Tibial nerve (tissue), 4 donors: ENCODE data around the gene THSD7B. TPM values are rescaled to one million over a fixed set of nuclear protein-coding genes. Genes with fewer than 3 reads are reported as not detected.

Source experiments
- DNase-seq, 2 donors: peaks; one replicate each; pipeline ENCODE4 v3.0.0-alpha.2; 2019; ENCODE audit warnings: low spot score in 2 of 2
- H3K27ac ChIP-seq, 4 donors: fragments of 200-600 bp; sonication (generic) in 3 of 4; one replicate each; pipeline ENCODE4 v1.5.1; 2017 to 2019; ENCODE audit warnings: mild to moderate bottlenecking in 1 of 4
- H3K27me3 ChIP-seq, 2 donors: fragments of 200-600 bp; sonication (generic) in 1 of 2; one replicate each; pipeline versions ENCODE4 v1.5.1 to v1.6.0; 2017 to 2019
- H3K36me3 ChIP-seq, 3 donors: fragments of 200-600 bp; sonication (generic); one replicate each; pipeline ENCODE4 v1.5.1; 2018 to 2019
- H3K4me1 ChIP-seq, 4 donors: fragments of 200-600 bp; sonication (generic) in 3 of 4; one replicate each; pipeline ENCODE4 v1.5.1; 2017 to 2019
- H3K4me3 ChIP-seq, 4 donors: fragments of 200-600 bp; sonication (generic) in 3 of 4; one replicate each; pipeline ENCODE4 v1.5.1; 2017 to 2019; ENCODE audit warnings: mild to moderate bottlenecking in 1 of 4, moderate library complexity in 1 of 4
- H3K9me3 ChIP-seq, 4 donors: fragments of 200-600 bp; sonication (generic) in 3 of 4; one replicate each; pipeline ENCODE4 v1.5.1; 2017 to 2019
- CTCF ChIP-seq, 5 experiments: fragments of 200-600 bp in 3 of 5; fragments of 450-650 bp in 2 of 5; sonication (generic) in 3 of 5; IDR thresholded peaks; one replicate each; pipeline ENCODE4 v1.5.1; 2016 to 2019; ENCODE audit warnings: antibody characterized with exemption in 5 of 5, mild to moderate bottlenecking in 3 of 5, moderate library complexity in 2 of 5
- EP300 ChIP-seq, 2 donors: sonication (generic); formaldehyde crosslinking; IDR thresholded peaks; one replicate each; pipeline ENCODE4 v1.6.1; 2017; ENCODE audit warnings: antibody characterized with exemption in 2 of 2, mild to moderate bottlenecking in 1 of 2
- POLR2A ChIP-seq, 2 donors: fragments of 450-650 bp; IDR thresholded peaks; one replicate each; pipeline ENCODE4 v1.6.1; 2017; ENCODE audit warnings: antibody characterized with exemption in 2 of 2, mild to moderate bottlenecking in 2 of 2, moderate library complexity in 2 of 2
- WGBS, 2 donors: methylation state at CpG; one replicate each; pipeline ENCODE4 v1.1.5; 2018; 5-methylcytosine and 5-hydroxymethylcytosine counted together
- total RNA-seq, 4 donors: library from RNA; depleted of rRNA; stranded (reverse); fragments of >200 nt; gene quantifications; one replicate each; pipeline ENCODE4 v1.1.0, GENCODE V29; 2016

The THSD7B gene
- total RNA-seq, 4 donors from 2014 or later, result 1.5 to 13.8 (median 6.7) TPM

DNA sequence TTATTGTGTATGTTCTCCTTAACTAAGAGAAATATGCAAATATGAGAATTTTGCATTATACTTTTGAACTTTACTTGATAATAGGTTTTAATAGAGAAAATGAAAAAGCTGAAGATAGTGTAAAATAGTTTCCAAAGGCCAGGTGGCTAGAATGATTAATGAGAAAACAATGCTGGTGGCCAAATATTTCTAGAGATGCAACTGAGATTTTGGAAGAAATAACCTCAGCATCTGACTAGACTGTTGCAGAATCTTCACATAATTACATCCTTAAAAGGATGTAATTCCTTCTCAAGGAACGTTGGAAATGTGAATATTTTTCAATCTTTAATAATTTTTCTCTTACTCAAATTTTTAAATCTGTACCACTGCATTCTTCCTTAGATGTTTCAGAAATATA, 434.4 kb downstream of the THSD7B start:
- 51 to 56% methylated on average over 1 of the region's 1 CpG for WGBS, 2 donors
- Histone ChIP-seq H3K36me3 (no peaks in the 10 kb centered on the region), H3K9me3 (no peaks in the 10 kb centered on the region), H3K4me1 (no peaks in the 10 kb centered on the region), H3K27ac (no peak overlapping the region), H3K4me3 (no peak overlapping the region), H3K27me3 (no peaks in the 10 kb centered on the region)
- no peak for TF ChIP-seq CTCF (IDR thresholded peaks at IDR 0.05)
- TF ChIP-seq POLR2A (IDR thresholded peaks at IDR 0.05), result no peak
- TF ChIP-seq EP300 (IDR thresholded peaks at IDR 0.05), result no peak
- DNase-seq, result no peak

DNA sequence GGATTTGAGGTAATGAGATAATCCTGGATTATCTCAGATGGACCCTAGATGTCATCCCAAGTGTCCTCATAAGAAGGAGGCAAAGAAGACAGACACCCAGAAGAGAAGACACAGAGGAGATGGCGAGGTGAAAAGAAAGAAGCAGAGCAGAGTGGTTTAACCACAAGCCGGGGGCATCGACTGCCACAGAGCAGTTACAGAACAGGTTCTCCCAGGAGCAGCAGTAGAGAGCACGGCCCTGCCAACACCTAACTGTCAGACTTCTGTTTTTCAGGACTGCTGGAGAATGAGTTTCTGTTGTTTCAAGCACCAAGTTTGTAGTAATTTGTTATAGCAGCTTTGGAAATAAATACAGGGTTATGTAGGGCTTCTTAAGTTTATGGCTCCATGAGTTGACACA, 437.0 kb downstream of the THSD7B start:
- Histone ChIP-seq H3K27me3 (no peaks in the 10 kb centered on the region), H3K4me3 (no peak overlapping the region), H3K36me3 (no peaks in the 10 kb centered on the region), H3K9me3 (no peaks in the 10 kb centered on the region), H3K27ac (no peak overlapping the region), H3K4me1 (no peaks in the 10 kb centered on the region)
- TF ChIP-seq POLR2A (IDR thresholded peaks at IDR 0.05) (no peak), EP300 (IDR thresholded peaks at IDR 0.05) (no peak), CTCF (IDR thresholded peaks at IDR 0.05) (no peak)
- 68 to 73% methylated on average over 4 of the region's 4 CpGs for WGBS, 2 donors
- DNase-seq, result no peak

DNA sequence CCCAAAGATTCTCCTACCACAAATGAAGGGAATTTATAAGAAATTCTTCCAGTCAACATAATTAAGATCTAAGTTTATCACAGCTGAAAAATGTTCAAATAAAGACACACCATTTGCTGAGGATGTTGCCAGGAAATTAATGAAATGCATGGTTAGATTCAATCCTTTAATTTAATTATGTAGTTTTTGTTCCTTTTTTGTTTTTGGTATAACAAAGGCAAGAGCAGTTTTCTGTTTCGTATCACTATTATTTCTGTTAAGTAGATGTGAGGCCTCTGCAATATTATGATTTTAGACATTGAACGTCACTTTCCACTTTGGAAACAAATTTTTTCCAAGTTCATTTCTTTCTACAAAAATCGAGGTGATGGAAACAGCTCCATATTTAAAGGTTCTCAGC, 440.0 kb downstream of the THSD7B start:
- no peaks in the 10 kb centered on the region for H3K9me3 ChIP-seq
- 84 to 90% methylated on average over 3 of the region's 3 CpGs for WGBS, 2 donors
- no peaks in the 10 kb centered on the region for H3K36me3 ChIP-seq
- H3K4me3 ChIP-seq, result no peak overlapping the region
- no peak overlapping the region for H3K27ac ChIP-seq
- DNase-seq, result no peak
- no peak for TF ChIP-seq EP300 (IDR thresholded peaks at IDR 0.05)
- H3K27me3 ChIP-seq, result no peaks in the 10 kb centered on the region
- H3K4me1 ChIP-seq, result no peaks in the 10 kb centered on the region

DNA sequence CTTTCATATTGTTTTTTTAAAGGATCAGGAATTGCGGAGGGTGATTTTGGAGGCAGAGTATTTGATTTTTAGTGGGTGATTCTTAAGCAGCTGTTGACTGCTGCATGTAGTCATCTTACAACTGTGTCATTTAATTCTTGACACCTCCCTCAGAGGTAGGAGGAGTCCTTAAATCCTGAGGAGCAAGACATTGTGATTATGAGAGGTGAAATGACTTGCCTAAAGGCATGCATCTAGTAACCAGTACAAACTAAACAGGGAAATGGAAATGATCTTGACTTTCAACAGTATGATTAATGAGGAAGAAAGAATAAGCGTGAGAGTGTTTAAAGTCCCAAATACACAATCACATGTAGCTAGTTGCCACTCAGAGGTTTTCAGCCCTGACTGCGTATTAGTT, 440.7 kb downstream of the THSD7B start:
- Histone ChIP-seq H3K27ac (no peak overlapping the region), H3K36me3 (no peaks in the 10 kb centered on the region), H3K27me3 (no peaks in the 10 kb centered on the region), H3K4me3 (no peak overlapping the region), H3K9me3 (no peaks in the 10 kb centered on the region), H3K4me1 (no peaks in the 10 kb centered on the region)
- 92% methylated on average over 3 of the region's 3 CpGs for WGBS, 2 donors
- DNase-seq, result no peak
- TF ChIP-seq CTCF (IDR thresholded peaks at IDR 0.05) (no peak), POLR2A (IDR thresholded peaks at IDR 0.05) (no peak), EP300 (IDR thresholded peaks at IDR 0.05) (no peak)

DNA sequence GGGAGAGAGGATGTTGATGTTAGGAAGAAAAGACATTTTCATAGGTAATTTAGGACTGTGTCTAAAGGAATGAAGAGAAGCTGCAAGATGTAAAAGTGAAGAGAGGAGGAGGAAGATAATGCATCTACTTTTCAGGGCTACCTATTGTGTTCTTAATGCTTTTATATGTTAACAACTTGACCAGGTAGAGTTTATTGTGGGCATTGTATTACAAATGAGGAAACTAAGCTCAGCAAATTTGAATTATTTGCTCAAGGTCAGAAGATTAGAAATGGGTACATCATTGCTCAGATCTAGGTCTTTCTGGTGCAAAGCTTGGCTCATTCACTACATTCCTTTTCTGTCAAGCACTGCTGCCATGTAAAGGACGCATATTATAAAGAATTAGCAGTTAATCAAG, 441.7 kb downstream of the THSD7B start:
- DNase-seq, result no peak
- H3K36me3 ChIP-seq, result no peaks in the 10 kb centered on the region
- no peak for TF ChIP-seq CTCF (IDR thresholded peaks at IDR 0.05)
- no peak for TF ChIP-seq EP300 (IDR thresholded peaks at IDR 0.05)
- TF ChIP-seq POLR2A (IDR thresholded peaks at IDR 0.05), result no peak
- no peak overlapping the region for H3K27ac ChIP-seq
- H3K9me3 ChIP-seq, result no peaks in the 10 kb centered on the region
- H3K27me3 ChIP-seq, result no peaks in the 10 kb centered on the region
- no peaks in the 10 kb centered on the region for H3K4me1 ChIP-seq
- WGBS, 2 donors, result 72 to 77% methylated on average over 1 of the region's 1 CpG
- no peak overlapping the region for H3K4me3 ChIP-seq

DNA sequence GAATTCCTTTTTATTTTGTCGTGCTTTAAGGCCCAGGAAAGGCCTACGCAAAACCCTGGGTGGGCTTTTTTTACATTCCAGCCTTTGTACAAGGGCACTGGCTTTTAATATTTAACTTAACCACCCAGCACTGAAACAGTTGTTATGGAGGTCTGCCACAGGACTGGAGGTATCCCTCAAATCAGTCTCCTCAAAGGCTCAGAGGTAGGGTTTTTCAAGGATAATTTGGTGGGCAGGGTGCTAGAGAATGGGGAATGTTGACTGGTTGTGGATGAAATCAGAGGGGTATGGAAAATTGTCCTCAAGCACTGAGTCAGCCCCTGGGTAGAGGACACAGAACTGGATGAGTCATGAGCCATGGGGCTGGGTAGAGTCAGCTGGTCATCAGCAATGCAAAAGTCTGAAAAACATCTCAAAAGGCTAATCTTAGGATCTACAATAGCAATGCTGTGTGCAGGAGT, 443.1 kb downstream of the THSD7B start:
- TF ChIP-seq CTCF (IDR thresholded peaks at IDR 0.05), result no peak
- no peak for TF ChIP-seq EP300 (IDR thresholded peaks at IDR 0.05)
- no peak for TF ChIP-seq POLR2A (IDR thresholded peaks at IDR 0.05)
- no peaks in the 10 kb centered on the region for H3K9me3 ChIP-seq
- no peaks in the 10 kb centered on the region for H3K4me1 ChIP-seq
- H3K36me3 ChIP-seq, result no peaks in the 10 kb centered on the region
- H3K27ac ChIP-seq, result no peak overlapping the region
- H3K4me3 ChIP-seq, result no peak overlapping the region
- H3K27me3 ChIP-seq, result no peaks in the 10 kb centered on the region
- 61 to 62% methylated on average over 2 of the region's 2 CpGs for WGBS, 2 donors
- no peak for DNase-seq
